Mesenchymal stem cell (in vitro differentiated cells and primary cell): Measurements from ENCODE around the gene CDC42BPA. TPM values are rescaled to one million over a fixed set of nuclear protein-coding genes. Genes with fewer than 3 reads are reported as not detected.

Source experiments
- small RNA-seq: library from polyadenylated mRNA; stranded (forward); fragments of <200 nt; extraction: miRNeasy Mini kit (QIAGEN cat#:217004); gene quantifications from one replicate; pipeline ENCODE3, GENCODE V24; 2013; ENCODE audit warnings: low read depth

Gene CDC42BPA

Small RNA genes lying within 50 kb of the gene (small RNA-seq; reads per million reads assigned to genes)
- gene AL353689.1 = not detected
